Putamen (tissue), 1 donor: Measurements from ENCODE around the gene PTPRS.
"Not testable (repeated sequence)": the region's sequence is repeated elsewhere in the genome, so short reads cannot be mapped to it uniquely, and the experiment has no call there.

Experiments used
- DNase-seq: peaks from one replicate; pipeline ENCODE4 v3.0.0-alpha.2; 2016; ENCODE audit warnings: low spot score

Gene PTPRS

GRCh38 chr19:5340637-5341447 is at the start of gene PTPRS:
Gene PTPRS (minus strand): TSS chr19:5340812. CDS start chr19:5286140, 54,672 bp downstream.
- DNase-seq, result peak; percentile 85

DNA sequence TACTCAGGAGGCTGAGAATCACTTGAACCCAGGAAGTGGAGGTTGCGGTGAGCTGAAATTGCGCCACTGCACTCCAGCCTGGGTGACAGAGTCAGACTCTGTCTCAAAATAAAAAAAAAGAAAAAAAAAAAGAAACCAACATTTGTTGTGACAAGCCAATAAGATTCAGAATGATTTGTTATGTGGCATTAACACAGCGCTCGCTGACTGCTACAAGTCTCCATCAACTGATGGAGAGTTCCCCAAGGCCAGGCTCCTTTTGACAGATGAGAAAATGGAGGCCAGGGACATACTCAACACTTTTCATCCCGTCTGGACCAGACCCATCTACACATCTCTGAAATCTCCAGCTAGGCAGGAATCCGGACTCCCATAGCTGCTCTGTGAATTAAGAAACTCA is 48.7 kb upstream of the PTPRS start:
- DNase-seq, result no peak

- DNase-seq, result no peak
Observed at GRCh38 chr19:5387472-5387871, 46.9 kb upstream of the PTPRS start.

- DNase-seq, result no peak
Observed at GRCh38 chr19:5386841-5387240, 46.2 kb upstream of the PTPRS start.

GRCh38 chr19:5381197-5381596 is 40.6 kb upstream of the PTPRS start:
- DNase-seq, result not testable (repeated sequence)

DNA sequence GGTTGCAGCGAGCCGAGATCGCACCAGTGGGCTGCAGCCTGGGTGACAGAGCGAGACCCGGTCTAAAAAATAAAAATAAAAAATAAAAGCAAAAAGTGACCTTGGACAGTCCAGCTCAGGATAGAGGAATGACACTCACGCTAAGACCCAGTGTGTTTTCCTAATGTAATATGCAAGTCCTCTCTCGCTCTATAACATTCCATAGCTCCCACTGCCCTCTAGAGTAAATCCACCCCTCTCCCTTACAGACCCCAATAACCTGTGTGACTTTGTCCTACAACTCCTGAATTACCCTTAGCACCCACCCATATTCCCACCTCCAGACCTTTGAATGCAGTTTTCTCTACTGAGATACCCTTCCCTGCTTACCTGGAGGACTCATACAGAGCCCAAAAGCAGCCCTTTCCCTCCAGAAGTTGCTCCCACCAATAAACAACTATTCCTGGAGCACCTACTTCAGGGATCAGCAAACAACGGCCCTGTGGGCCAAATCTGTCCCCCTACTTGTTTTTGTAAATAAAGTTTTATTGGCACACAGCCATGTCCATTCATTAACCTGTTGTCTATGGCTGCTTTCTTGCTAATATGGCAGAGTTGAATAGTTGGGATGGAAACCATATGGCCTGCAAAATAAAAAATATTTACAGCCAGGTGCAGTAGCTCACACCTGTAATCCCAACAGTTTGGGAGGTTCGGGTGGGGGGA is 39.8 kb upstream of the PTPRS start:
- DNase-seq, result no peak

DNA sequence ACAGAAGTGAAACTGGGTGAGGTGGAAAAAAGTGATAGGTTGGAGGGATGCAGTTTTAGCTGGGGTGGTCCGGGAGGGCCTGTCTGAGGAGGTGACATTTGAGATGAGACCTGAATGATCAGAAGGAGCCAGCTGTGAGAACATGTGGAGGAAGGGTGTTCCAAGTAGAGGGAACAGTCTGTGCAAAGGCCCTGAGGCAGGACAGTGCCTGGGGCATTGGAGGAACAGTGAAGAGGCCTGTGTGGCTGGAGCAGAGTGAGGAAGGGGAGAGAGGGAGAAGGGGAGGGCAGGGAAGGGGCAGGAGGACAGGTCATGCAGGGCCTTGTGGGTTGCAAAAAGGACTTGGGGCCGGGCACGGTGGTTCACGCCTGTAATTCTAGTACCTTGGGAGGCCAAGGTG is 36.3 kb upstream of the PTPRS start:
- DNase-seq, result no peak

- no peak for DNase-seq
Observed at GRCh38 chr19:5372572-5373200, 32.1 kb upstream of the PTPRS start.

DNA sequence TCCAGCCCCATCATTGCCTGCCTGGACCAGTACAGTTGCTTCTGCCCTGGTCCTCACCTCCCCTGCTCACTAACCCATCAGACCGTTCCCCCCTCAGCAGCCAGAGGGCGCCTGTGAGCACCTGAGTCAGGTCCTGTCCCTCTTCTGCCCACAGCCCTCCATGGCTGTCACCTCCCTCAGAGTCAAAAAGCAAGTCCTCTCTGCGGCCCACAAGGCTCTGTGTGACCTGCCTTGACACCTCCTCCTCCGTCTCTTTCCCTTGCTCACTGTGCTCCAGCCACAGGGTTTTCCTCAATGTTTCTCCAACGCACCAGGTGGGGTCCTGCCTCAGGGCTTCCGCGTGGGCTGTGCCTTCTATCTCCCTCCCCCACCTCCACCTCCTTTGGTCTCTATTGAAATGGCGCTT is 29.4 kb upstream of the PTPRS start:
- no peak for DNase-seq

- no peak for DNase-seq
Observed at GRCh38 chr19:5369304-5369703, 28.7 kb upstream of the PTPRS start.

GRCh38 chr19:5367530-5368133 is 27.0 kb upstream of the PTPRS start:
- DNase-seq, result no peak

DNA sequence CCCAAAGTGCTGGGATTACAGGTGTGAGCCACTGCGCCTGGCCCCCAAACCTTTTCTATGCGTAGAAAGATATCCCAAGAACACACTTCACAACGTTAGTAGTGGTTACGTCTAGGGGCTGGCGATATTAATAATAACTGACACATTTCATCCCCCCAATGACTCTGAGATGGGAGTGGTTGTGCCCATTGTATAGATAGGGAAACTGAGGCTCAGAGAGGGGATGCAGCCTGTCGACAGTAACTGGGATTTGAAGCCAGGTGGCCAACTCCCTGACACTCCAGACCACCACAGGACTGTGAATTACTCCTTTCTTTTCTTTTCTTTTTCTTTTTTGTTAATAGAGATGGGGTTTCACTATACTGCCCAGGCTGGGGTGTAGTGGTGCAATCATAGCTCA is 25.3 kb upstream of the PTPRS start:
- no peak for DNase-seq

GRCh38 chr19:5364674-5365073 is 24.1 kb upstream of the PTPRS start:
- no peak for DNase-seq

- not testable (repeated sequence) for DNase-seq
Observed at GRCh38 chr19:5361839-5362238, 21.2 kb upstream of the PTPRS start.

GRCh38 chr19:5361407-5361806 is 20.8 kb upstream of the PTPRS start:
- no peak for DNase-seq

DNA sequence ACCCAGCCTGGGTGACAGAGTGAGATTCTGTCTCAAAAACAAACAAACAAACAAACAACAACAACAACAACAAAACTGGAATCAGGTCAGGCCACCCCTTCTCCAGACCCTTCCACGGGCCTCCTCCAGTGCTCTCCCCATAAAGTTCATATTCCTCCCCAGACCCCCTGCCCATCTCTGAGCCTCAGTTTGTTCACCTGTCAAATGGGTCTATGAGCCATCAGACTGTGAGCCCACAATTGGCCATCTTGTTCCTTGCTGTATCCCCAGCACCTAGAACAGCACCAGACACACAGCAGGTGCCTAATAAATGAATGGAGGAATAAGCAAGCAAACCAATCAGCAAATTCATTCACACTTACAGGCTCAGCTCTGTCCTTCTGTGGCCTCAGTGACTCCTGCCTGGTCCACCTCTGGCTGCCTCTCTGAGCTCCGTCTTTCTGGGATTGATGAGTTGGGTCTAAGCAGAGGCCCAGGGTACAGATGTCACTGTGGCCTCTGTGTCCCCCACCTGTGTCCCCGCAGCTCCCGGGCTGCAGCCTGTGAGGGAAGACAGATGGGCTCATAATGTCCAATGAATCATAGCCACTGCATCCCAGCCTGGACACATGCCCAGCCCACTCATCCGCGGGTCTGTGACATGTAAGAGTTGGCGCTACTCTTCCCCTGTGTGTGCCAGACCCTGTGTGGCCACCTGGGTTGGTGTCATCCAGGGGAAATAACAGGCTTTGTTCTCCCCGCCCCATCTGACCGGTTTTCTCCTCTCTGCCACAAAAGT is 19.6 kb upstream of the PTPRS start:
- no peak for DNase-seq

- no peak for DNase-seq
Observed at GRCh38 chr19:5358173-5358800, 17.7 kb upstream of the PTPRS start.

- no peak for DNase-seq
Observed at GRCh38 chr19:5357584-5357983, 17.0 kb upstream of the PTPRS start.

DNA sequence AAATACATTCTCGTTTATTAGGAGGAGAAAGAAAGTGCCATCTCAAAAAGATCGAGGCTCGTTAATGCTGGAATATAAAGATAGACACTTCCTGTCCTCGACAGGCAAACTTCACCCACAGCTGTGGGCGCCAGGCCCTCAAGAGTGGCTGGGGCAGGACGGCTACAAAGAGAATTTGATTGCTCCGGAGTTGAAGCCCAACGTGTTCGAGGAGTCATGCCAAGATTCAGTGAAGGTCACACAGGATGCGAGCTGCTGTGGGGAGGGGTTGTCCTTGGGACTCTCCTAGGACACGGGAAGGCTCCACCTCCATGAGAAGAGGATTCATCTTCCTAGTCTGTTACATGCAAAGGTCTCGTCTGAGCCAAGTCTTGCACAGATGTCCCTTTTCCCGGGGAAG is 16.3 kb upstream of the PTPRS start:
- DNase-seq, result no peak

DNA sequence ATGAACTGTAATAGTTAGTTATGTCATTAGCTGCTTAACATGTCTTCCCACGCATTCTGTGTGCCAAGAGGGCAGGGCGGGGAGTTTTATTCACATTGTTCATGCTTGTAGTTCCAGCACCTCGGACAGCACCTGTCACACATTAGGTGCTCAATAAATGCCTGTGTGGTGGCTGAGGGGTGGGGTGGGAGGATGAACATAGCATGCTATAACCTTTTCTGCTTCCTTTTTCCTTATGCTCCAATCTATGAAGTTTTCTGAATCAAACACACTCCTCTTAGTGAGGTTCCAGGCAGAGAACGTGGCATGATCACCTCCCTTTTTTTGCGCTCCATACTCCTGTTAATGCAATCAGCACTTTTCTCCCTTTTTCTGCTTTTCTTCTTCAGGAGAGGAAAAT is 15.8 kb upstream of the PTPRS start:
- DNase-seq, result no peak

- no peak for DNase-seq
Observed at GRCh38 chr19:5355693-5356092, 15.1 kb upstream of the PTPRS start.
